Choroid plexus epithelial cell (primary cell): Measurements from ENCODE around the gene ADAMTS17.

Experiments used
- DNase-seq: peaks from one replicate; pipeline ENCODE4 v3.0.0-alpha.2; 2010; ENCODE audit warnings: low read depth
- H3K4me3 ChIP-seq: 2 replicates; pipeline ENCODE4 v1.5.1; 2011; ENCODE audit warnings: low read depth, mild to moderate bottlenecking, control low read depth, low read length, moderate library complexity
- TF ChIP-seq, protein P1 (sequence below): conservative IDR thresholded peaks from 2 replicates; pipeline ENCODE4 v1.5.1; 2011; ENCODE audit warnings: low read depth, mild to moderate bottlenecking, control low read depth, inconsistent platforms, low read length, moderate library complexity

ADAMTS17 gene

DNA sequence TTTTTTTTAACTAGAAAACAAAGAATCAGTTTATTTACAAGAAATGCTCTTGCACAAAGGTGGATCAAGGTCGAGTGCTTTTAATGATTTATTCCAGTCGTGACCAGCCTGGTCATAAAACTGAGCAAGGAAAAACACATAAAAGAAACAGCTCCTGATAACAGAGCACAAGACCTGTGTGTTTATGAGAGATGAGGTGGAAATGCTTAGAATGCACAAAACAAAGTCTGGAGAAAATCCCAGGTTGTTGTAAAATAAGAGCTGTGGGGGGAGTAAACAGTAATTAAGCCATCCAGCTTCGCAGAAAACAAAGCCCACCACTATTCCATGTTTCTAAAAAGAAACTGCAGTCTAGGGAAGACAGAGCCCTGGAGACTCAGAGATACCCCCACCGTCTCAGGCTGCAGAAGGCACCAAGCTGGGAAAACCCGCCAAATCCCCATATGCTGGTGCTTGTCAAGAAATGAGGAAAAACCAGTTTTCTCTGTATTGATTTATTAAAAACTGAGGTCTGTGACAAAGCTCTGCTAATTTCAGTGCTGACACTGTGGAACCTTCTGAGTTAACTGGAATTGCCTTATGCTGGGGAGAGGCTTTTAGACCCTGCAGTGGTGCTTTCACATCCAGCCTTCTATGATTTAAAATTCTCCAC is 139.3 kb downstream of the ADAMTS17 start:
- DNase-seq = no peak
- H3K4me3 ChIP-seq = no peak overlapping the region
- TF ChIP-seq, protein P1, sequence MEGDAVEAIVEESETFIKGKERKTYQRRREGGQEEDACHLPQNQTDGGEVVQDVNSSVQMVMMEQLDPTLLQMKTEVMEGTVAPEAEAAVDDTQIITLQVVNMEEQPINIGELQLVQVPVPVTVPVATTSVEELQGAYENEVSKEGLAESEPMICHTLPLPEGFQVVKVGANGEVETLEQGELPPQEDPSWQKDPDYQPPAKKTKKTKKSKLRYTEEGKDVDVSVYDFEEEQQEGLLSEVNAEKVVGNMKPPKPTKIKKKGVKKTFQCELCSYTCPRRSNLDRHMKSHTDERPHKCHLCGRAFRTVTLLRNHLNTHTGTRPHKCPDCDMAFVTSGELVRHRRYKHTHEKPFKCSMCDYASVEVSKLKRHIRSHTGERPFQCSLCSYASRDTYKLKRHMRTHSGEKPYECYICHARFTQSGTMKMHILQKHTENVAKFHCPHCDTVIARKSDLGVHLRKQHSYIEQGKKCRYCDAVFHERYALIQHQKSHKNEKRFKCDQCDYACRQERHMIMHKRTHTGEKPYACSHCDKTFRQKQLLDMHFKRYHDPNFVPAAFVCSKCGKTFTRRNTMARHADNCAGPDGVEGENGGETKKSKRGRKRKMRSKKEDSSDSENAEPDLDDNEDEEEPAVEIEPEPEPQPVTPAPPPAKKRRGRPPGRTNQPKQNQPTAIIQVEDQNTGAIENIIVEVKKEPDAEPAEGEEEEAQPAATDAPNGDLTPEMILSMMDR = no peak

DNA sequence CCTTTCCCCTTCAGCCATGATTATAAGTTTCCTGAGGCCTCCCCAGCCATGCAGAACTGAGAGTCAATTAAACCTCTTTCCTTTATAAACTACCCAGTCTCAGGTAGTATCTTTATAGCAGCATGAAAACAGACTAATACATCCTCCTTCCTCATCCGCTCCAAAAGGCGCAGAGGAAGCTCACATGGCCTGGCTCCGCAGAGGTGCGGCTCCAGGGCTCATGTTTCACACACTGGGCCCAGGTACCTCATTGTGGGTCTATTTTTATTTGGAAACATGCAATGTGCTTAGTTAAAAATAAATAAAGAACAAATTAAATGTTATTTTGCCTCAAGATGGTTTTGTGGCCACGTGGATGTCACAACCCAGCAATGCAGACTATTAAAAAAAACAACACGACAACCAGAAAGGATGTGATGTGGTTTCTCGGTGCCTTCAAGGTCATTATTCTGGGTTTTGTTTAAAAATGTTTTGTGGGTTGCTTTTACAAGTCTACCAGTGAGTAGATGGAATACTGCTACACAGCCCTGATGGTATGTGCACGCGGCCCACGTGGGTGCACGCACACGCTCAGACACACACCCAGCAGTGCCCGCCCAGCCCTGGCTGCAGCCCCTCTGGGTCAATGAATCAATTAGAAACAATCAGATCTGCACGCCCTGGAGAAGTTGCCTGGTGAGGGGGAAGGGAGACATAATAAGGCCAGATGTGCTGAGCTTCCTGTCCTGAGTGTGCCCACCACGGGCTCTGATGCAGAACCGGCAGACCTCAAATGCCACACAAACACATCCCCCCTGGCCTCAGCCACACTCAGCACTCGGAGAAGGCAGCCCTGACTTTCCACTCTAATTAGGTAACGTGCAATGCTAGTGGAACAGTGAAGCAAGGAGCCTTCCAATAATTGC is 140.1 kb downstream of the ADAMTS17 start:
- H3K4me3 ChIP-seq = no peak overlapping the region
- TF ChIP-seq, protein P1 = no peak
- DNase-seq = no peak

GRCh38 chr15:100200287-100200880 is 141.4 kb downstream of the ADAMTS17 start:
- DNase-seq = no peak
- H3K4me3 ChIP-seq = no peak overlapping the region
- TF ChIP-seq, protein P1 = no peak

GRCh38 chr15:100199711-100200286 is 142.0 kb downstream of the ADAMTS17 start:
- no peak overlapping the region for H3K4me3 ChIP-seq
- no peak for DNase-seq
- TF ChIP-seq, protein P1 = no peak

- TF ChIP-seq, protein P1 = no peak
- no peak overlapping the region for H3K4me3 ChIP-seq
- DNase-seq = no peak
Measured at GRCh38 chr15:100198442-100198841, 143.3 kb downstream of the ADAMTS17 start.

DNA sequence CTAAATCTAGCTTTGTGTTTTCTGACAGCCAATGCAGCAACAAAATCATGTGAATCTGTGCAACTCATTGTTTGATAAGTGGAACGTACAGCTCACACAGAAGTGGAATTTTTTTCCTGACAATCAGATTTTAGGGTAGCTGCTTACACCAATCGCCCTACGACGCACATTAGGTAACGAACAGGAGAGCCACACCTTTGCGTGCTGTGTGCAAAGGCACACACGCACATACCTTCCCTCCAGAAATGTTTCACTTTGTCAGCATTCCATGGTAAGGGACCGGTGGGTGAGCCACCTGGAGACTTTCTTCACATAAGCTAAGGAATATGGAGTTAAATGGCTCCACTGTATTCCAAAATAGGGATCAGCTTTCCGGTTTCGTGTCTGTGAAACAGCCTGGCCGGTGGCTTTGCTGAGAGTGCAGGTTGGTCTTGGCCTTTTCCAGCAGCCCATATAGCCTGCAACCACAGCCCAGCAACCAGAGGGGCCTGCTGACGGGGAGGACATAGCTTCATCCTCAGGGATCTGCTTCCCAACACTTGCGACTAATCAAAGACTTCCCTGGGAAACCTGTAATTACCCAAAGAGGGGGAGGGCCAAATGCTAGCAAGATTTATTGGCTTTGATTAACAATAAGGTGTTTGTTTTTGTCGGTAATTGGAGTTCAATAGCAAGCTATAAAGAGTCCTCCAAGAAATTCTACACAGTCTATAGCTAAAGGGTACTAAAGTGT is 145.3 kb downstream of the ADAMTS17 start:
- TF ChIP-seq, protein P1 = no peak
- no peak overlapping the region for H3K4me3 ChIP-seq
- no peak for DNase-seq
